ENCODE results near the gene ZBTB4. TPM values are rescaled to one million over a fixed set of nuclear protein-coding genes. Genes with fewer than 3 reads are reported as not detected.
A peak's percentile ranks its signal among the peaks of the same experiment; 100 is the strongest.
"Not testable (repeated sequence)": the region's sequence is repeated elsewhere in the genome, so short reads cannot be mapped to it uniquely, and the experiment has no call there.

Gene ZBTB4
- total RNA-seq, 1 donor from 2014 or later: 24.6 TPM

DNA sequence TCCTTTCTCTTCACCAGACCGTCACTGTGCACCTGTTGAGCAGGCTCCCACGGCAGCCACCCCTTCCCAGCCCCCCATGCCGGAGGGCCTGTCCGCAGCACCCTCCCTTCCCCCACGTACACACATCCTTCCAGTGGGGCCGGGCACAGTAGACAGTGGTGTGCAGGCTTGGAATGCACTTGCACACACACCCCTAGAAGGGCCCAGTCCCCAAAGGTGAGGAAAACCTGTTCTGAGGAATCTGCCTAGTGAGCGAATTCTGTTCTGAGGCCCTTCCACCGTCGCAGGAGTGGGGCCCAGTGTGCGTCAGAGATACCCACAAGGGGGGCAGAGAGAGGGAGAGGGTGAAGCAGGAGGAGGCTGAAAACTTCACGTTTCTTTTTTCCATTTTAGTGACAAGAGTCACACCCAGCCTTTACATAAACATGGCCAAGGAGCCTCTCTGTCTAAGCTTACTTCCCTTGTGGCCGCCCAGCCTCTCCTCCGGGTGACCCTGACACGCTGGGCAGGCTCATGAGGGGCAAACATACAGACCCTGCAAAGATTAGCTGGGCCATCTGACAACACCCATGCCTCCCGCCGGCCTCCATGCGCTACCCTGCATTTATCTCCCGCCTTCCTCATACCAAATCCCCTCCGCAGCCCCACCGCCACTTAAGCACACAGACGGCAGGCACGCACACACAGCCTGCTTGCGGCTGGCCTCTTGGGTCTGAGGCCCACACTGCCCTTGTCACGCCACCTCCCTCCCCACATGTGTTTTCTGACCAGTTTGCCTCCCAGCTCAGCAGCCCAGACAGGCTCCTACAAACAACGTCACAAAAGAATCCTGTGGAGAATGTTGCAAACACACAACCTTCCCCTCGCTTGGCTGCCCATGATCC lies 1.8 kb downstream of the ZBTB4 start:
- H3K4me3 ChIP-seq (ENCODE audit: low read depth, low read length): peak overlapping the region; percentile 90
- TF ChIP-seq, protein P1, sequence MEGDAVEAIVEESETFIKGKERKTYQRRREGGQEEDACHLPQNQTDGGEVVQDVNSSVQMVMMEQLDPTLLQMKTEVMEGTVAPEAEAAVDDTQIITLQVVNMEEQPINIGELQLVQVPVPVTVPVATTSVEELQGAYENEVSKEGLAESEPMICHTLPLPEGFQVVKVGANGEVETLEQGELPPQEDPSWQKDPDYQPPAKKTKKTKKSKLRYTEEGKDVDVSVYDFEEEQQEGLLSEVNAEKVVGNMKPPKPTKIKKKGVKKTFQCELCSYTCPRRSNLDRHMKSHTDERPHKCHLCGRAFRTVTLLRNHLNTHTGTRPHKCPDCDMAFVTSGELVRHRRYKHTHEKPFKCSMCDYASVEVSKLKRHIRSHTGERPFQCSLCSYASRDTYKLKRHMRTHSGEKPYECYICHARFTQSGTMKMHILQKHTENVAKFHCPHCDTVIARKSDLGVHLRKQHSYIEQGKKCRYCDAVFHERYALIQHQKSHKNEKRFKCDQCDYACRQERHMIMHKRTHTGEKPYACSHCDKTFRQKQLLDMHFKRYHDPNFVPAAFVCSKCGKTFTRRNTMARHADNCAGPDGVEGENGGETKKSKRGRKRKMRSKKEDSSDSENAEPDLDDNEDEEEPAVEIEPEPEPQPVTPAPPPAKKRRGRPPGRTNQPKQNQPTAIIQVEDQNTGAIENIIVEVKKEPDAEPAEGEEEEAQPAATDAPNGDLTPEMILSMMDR (conservative IDR thresholded peaks at IDR 0.05; ENCODE audit: low read depth, low read length): no peak
- DNase-seq (ENCODE audit: low read depth): no peak

DNA sequence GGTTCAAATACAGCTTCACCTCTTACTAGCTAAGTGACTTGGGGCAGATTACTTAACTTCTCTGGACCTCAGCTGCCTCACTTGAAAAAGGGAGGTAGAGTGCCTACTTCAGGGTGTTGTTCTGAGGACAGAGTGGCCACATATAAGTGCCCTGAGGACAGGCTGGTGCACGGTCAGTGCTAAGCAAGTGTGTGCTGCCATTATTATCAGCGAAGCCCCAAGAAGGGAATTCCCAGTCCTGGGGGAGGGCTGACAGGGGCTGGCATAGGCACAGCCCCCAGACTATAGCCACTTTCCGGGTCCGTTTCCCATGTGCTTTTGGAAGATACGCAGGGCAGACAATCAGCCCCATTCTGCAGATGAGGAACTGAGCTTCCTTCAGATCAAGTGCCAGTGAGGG lies 2.5 kb downstream of the ZBTB4 start:
- H3K4me3 ChIP-seq (ENCODE audit: low read depth, low read length): no peak overlapping the region
- no peak for DNase-seq (ENCODE audit: low read depth)
- TF ChIP-seq, protein P1 (conservative IDR thresholded peaks at IDR 0.05; ENCODE audit: low read depth, low read length): no peak

DNA sequence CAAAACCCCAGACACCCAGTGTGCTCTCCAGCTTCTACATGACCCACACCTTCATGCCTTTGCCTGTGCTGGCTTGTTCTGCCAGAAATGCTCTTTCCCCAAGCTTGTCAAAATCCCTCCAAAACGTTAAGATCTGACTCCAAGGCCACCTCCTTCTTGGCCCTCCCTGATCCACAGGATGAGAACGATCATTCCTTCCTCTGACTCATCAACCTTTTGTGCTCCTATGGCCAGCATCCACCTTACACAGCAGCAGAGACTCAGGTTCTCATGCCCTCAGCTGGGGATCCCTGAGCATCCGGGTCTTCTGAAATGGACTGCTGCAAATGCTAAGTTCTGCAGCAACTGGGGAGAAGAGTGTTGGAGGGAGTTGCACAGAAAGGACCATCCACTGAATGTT lies 2.9 kb downstream of the ZBTB4 start:
- DNase-seq (ENCODE audit: low read depth): no peak
- no peak overlapping the region for H3K4me3 ChIP-seq (ENCODE audit: low read depth, low read length)
- TF ChIP-seq, protein P1 (conservative IDR thresholded peaks at IDR 0.05; ENCODE audit: low read depth, low read length): no peak

DNA sequence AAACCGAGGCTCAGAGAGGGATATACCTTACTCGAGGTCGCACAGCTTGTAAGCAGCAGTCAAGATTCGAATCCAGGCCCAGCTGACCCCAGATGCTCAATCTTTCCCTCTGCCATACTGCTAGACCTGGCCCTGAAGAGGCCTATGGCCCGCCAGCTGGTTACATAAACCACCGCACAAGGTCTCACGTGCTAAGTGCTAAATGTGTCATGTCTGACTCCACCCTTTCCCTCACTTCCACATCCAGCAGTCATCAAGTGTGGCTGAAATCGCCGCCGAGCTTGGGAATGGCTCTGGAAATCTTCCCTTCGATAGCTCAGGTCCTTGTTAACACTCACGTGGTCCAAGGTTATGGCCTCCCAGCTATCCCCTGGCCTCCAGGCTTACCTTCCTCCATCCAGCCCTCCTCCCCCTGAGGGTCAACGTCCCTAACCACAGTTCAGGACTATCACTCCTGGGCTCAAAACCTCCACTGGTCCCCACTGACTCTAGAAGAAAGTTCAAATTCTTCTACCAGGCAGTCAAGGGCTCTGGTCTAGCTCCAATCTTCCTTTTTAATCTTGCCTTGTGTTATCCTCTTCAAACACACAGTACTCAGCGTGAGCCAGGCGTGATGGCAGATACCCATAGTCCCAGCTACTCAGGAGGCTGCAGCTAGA lies 3.5 kb downstream of the ZBTB4 start:
- no peak for DNase-seq (ENCODE audit: low read depth)
- TF ChIP-seq, protein P1 (conservative IDR thresholded peaks at IDR 0.05; ENCODE audit: low read depth, low read length): no peak

DNA sequence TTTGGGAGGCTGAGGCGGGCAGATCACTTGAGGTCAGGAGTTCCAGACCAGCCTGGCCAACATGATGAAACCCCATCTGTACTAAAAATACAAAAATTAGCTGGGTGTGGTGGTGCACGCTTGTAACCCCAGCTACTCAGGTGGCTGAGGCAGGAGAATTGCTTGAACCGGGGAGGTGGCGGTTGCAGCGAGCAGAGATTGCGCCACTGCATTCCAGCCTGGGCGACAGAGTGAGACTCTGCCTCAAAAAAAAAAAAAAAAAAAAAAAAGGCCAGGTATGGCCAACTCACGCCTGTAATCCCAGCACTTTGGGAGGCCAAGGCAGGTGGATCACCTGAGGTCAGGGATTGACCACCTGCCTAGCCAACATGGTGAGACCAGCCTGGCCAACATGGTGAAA lies 4.7 kb downstream of the ZBTB4 start:
- H3K4me3 ChIP-seq (ENCODE audit: low read depth, low read length); DNase-seq (ENCODE audit: low read depth): not testable (repeated sequence)

More for the DNA sequence above, 3.5 kb downstream of the ZBTB4 start:
- H3K4me3 ChIP-seq (ENCODE audit: low read depth, low read length): no peak overlapping the region

DNA sequence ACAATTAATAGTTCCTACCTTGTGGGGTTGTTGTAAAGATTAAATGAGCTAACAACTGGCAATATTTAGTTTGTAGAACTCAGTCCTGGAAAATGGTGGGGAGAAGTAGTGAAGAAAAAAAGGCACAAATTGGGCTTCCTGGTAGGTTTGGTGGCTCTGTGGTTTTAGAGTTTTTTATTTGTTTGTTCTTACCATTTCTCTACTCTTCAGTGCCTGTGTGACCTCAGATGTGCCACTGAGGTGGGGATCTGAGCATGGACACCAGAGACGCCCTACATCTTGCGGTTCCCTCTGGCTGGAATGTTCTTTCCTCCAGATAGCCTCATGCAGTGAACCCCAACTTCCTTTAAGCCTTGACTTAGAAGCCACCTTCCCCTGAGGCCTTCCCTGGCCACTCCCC lies 7.7 kb downstream of the ZBTB4 start:
- no peak overlapping the region for H3K4me3 ChIP-seq (ENCODE audit: low read depth, low read length)
- no peak for DNase-seq (ENCODE audit: low read depth)
- TF ChIP-seq, protein P1 (conservative IDR thresholded peaks at IDR 0.05; ENCODE audit: low read depth, low read length): no peak

DNA sequence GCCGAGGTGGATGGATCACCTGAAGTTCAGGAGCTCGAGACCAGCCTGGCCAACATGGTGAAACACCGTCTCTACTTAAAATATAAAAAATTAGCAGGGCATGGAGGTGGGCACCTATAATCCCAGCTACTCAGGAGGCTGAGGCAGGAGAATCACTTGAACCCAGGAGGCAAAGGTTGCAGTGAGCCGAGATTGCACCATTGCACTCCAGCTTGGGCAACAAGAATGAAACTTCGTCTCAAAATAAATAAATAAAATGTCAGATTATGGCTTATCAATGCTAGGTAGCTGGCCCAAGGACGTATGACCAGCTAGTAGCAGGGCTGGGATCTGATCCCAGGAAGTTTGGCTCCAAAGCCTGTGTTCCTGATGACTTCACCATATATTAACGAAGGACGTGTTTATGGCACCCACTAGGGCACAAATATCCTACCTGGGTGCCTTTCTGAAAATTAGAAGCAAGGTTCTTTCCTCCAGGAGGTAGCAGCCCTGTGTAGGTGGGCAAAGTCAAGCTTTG lies 8.9 kb downstream of the ZBTB4 start:
- not testable (repeated sequence) for H3K4me3 ChIP-seq (ENCODE audit: low read depth, low read length); DNase-seq (ENCODE audit: low read depth)

DNA sequence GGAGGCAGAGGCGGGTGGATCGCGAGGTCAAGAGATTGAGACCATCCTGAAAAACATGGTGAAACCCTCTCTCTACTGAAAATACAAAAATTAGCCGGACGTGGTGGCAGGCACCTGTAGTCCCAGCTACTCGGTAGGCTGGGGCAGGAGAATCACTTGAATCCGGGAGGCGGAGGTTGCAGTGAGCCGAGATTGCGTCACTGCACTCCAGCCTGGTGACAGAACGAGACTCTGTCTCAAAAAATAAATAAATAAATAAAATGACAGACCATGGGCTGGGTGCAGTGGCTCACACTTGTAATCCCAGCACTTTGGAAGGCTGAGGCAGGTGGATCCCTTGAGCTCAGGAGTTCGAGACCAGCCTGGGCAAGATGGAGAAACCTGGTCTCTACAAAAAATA lies 9.6 kb downstream of the ZBTB4 start:
- H3K4me3 ChIP-seq (ENCODE audit: low read depth, low read length): not testable (repeated sequence)

More for the DNA sequence above, 9.6 kb downstream of the ZBTB4 start:
- DNase-seq (ENCODE audit: low read depth): not testable (repeated sequence)
